Measurements from ENCODE around the gene MARCHF2. TPM values are rescaled to one million over a fixed set of nuclear protein-coding genes. Genes with fewer than 3 reads are reported as not detected.
A peak's percentile ranks its signal among the peaks of the same experiment; 100 is the strongest.

The MARCHF2 gene, protein sequence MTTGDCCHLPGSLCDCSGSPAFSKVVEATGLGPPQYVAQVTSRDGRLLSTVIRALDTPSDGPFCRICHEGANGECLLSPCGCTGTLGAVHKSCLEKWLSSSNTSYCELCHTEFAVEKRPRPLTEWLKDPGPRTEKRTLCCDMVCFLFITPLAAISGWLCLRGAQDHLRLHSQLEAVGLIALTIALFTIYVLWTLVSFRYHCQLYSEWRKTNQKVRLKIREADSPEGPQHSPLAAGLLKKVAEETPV
- total RNA-seq: 51.8 and 70.9 TPM in 2 replicates

DNA sequence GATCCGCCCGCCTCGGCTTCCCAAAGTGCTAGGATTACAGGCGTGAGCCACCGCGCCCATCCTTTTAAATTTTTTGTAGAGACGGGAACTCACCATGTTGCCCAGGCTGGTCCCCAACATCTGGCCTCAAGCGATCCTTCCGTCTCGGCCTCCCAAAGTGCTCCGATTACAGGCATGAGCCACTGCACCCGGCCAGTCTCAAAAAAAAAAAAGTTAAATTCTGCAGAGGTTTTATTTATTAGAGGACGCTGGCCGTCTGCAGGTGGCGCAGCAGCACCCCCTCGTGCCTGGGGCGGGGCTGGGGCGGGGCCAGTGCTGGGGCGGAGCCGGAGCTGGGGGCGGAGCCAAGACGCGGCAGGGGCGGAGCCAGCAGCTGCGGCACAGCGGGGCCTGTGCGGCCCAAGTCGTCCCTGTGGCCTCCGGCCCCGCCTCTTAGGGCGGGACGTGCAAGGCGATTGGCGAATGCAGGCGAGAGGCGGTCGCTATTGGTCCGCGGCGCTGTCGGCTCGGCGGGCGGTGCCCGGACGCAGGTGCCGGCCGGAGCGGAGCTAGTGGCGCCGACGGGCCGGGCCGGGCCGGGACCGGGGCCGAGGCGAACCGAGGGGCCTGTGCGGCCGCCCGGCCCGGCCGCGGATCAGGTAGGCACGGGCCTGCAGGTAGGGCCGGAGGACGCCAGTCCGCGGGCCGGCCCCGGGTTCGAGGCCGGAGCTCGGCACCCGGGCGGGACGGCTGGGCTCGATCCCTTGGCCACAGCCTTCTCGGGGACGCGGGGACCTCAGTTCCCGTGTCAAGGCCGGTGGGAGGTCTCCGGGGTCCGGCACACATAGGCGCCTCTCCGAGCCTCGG is at the start of gene MARCHF2:
Gene MARCHF2 (plus strand): TSS at position 523 of the 846 bp plus-strand sequence. CDS start 8,536 bp downstream, outside the sequence.
- peak within 1 kb of the TSS; percentile 72 for H3K4me3 ChIP-seq (ENCODE audit: low read depth, low read length)
- TF ChIP-seq, protein P1, sequence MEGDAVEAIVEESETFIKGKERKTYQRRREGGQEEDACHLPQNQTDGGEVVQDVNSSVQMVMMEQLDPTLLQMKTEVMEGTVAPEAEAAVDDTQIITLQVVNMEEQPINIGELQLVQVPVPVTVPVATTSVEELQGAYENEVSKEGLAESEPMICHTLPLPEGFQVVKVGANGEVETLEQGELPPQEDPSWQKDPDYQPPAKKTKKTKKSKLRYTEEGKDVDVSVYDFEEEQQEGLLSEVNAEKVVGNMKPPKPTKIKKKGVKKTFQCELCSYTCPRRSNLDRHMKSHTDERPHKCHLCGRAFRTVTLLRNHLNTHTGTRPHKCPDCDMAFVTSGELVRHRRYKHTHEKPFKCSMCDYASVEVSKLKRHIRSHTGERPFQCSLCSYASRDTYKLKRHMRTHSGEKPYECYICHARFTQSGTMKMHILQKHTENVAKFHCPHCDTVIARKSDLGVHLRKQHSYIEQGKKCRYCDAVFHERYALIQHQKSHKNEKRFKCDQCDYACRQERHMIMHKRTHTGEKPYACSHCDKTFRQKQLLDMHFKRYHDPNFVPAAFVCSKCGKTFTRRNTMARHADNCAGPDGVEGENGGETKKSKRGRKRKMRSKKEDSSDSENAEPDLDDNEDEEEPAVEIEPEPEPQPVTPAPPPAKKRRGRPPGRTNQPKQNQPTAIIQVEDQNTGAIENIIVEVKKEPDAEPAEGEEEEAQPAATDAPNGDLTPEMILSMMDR (IDR thresholded peaks at IDR 0.05; ENCODE audit: insufficient read depth, low read depth, low read length): peak; percentile 49
- peak; percentile 98 for DNase-seq (ENCODE audit: low read depth)

DNA sequence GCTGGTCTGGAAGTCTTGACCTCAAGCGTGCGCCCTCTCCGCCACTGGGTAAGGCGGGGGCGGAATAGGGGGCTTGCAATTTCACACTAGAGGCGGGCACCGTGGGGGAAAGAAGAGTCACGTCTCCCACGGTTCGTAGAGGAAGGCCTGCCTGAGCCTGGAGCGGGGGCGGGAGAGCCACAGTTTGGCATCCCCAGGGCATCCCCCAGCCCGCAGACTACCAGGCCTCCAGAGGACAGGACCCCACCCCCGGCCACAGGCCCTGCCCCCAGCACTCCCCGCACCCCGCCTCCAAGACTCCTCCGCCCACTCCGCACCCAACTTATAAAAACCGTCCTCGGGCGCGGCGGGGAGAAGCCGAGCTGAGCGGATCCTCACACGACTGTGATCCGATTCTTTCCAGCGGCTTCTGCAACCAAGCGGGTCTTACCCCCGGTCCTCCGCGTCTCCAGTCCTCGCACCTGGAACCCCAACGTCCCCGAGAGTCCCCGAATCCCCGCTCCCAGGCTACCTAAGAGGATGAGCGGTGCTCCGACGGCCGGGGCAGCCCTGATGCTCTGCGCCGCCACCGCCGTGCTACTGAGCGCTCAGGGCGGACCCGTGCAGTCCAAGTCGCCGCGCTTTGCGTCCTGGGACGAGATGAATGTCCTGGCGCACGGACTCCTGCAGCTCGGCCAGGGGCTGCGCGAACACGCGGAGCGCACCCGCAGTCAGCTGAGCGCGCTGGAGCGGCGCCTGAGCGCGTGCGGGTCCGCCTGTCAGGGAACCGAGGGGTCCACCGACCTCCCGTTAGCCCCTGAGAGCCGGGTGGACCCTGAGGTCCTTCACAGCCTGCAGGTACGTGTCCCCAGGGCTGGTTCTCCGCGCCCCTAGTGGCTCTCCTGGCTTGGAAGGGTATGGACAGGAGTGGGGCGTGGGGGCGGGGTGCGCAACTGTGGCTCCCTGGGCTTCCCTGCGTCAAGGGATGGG is 49.0 kb upstream of the MARCHF2 start, which contains the start of gene ANGPTL4:
Gene ANGPTL4 (plus strand): TSS at position 353 of the 969 bp plus-strand sequence. CDS start 167 bp downstream, at position 520.
- H3K4me3 ChIP-seq (ENCODE audit: low read depth, low read length): peak within 1 kb of the TSS; percentile 88
- TF ChIP-seq, protein P1 (IDR thresholded peaks at IDR 0.05; ENCODE audit: insufficient read depth, low read depth, low read length): peak; percentile 36
- DNase-seq (ENCODE audit: low read depth): peak; percentile 91

DNA sequence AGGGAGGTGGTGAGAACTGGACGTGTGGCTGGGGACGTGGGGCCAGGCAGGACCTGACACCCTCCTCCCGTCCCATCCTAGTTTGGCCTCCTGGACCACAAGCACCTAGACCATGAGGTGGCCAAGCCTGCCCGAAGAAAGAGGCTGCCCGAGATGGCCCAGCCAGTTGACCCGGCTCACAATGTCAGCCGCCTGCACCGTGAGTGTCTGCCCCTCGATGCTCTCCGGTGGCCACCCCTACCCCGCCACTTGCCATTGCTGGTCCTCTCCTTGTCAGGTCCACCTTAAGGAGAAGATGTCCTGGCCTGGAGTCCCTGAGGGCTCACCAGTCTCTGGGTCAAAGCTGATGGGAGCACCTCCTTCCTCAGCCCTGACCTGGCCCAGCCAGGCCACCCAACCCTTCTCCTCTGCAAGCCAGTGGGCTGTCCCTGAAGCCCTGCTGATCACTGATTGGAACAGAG is 47.0 kb upstream of the MARCHF2 start:
- DNase-seq (ENCODE audit: low read depth): no peak
- peak overlapping the region; percentile 39 for H3K4me3 ChIP-seq (ENCODE audit: low read depth, low read length)
- TF ChIP-seq, protein P1 (IDR thresholded peaks at IDR 0.05; ENCODE audit: insufficient read depth, low read depth, low read length): no peak

DNA sequence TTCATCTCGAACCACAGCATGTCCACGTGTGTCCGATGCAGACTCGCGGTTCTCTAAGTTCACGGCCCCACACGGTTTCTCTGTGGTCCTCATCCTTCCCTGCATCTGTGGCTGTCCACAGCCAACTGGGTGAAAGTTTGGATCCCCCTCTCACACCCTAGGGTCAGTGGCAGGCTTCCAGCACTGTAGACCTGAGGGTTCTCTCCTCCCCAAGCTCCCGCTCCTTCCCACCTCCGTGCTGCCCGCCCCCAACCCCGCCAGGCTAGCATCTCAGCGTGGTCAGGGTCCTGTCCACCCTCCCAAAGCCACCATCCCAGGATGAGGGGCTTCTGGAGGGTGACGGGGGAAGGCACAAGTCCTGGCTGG is 46.2 kb upstream of the MARCHF2 start:
- TF ChIP-seq, protein P1 (IDR thresholded peaks at IDR 0.05; ENCODE audit: insufficient read depth, low read depth, low read length): no peak
- DNase-seq (ENCODE audit: low read depth): peak; percentile 91
- peak overlapping the region; percentile 48 for H3K4me3 ChIP-seq (ENCODE audit: low read depth, low read length)

DNA sequence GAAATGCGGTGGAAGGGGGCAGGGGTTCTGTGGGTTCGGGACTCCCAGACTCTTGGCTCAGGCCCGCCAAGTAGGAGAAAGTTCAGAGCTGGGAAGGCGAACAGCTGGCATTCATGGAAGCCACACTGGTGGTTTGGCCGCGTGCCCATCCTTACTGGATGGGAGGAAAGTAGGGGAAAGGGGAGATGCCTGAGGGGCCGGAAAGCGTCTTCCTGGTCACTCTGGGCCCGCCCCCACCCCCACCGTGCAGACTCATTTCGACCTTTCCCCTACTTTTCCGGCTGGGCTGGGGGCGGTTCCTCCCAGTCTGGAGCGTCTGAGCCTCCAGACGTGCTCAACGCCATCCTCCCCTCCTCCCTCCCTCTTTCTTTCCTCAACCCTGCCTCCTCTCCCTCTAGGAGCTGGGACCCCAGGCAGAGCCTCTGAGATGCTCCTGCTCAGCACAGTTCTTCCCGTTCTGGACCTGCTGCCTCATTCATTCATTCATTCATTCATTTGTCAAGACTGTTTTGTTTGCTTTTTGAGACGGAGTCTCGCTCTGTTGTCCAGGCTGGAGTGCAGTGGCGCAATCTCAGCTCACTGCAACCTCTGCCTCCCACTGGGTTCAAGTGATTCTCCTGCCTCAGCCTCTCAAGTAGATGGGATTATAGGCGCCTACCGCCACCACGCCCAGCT is 45.6 kb upstream of the MARCHF2 start:
- TF ChIP-seq, protein P1 (IDR thresholded peaks at IDR 0.05; ENCODE audit: insufficient read depth, low read depth, low read length): no peak
- H3K4me3 ChIP-seq (ENCODE audit: low read depth, low read length): peak overlapping the region; percentile 48
- DNase-seq (ENCODE audit: low read depth): peak; percentile 99

Data from fibroblast of villous mesenchyme (primary cell).